RPMI8226 (cell line): ENCODE results near the gene MAST2.
"Not testable (repeated sequence)": the region's sequence is repeated elsewhere in the genome, so short reads cannot be mapped to it uniquely, and the experiment has no call there.

Source experiments
- DNase-seq: peaks from one replicate; pipeline ENCODE4 v3.0.0-alpha.2; 2015

Gene MAST2

DNA sequence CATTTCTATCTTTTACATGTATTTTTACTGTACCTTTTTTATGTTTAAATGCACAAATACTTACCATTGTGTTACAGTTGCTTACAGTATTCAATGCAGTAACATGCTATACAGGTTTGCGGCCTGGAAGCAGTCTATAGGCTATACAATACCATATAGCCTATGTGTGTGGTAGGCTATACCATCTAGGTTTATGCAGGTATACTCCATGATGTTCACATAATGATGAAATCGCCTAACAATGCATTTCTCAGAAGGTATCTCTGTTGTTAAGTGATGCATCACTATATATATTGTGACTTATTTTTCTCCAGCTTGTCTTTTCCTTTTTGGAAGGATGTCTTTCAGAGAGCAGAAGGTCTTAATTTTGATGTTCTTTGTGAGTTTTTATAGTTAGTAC, 103.5 kb downstream of the MAST2 start:
- no peak for DNase-seq

DNA sequence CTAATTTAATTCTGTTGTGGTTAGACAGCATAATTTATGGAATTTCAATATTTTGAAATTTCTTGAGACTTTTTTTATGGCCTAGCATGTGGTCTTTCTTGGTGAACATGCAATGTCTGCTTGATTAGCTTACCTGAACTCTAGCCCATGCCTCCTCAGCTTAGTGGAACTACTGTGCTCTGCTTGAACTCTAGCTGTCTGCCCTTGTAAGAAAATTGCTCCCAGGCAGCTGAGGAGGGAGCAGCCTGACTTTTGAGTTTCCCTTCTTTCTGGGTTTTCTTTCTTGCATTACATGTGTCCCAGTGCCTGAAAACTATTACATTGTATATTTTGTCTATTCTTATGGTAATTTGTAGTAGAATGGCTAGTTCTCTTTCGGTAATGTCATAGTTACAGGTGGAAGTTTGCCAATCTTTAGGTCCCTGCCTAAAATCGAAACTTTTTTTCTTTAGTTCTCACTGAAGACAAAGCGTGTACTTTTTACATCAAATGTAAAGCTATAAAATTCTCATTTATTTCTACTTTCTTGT, 105.3 kb downstream of the MAST2 start:
- peak; percentile 32 for DNase-seq

DNA sequence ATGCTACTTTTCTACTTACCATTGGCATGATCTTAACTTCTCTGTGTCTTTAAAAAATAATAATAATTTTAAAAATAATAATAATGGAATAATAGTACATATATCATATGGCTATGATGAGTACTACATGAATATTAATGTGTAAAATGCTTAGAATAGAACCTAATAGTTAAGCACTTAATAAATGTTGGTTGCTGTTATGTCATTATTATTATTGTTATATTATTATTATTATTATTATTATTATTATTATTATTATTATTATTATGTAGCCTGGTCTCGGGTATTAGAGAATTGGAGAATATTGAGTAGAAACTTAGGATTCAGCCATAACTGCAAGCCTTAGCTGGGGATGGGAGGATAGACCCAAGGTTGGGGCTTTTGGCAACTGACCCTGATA, 108.2 kb downstream of the MAST2 start:
- no peak for DNase-seq

DNA sequence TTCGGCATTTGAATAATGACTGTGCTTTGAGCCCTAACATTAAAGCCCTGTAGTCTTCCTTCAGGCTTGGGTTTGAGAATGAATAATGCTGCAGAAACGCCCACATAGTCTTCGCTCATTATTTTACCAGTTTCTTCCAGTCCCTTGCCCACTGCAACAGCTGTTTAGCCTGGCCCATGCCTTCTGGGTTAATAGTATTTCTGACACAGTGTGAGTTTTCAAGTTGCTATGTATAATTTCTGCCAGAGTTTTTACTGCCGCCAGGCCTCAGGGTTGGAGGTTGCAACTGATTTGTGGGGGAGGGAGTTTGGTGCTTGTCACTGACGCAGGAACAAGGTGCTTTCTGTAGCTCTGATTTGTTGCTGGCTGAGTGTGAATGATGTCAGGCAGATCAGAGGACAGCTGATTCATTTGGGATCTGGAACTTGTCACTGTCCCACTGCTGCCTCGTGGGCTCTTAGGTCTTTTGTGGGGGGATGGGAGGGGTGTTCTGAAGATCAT, 109.8 kb downstream of the MAST2 start:
- DNase-seq, result no peak

DNA sequence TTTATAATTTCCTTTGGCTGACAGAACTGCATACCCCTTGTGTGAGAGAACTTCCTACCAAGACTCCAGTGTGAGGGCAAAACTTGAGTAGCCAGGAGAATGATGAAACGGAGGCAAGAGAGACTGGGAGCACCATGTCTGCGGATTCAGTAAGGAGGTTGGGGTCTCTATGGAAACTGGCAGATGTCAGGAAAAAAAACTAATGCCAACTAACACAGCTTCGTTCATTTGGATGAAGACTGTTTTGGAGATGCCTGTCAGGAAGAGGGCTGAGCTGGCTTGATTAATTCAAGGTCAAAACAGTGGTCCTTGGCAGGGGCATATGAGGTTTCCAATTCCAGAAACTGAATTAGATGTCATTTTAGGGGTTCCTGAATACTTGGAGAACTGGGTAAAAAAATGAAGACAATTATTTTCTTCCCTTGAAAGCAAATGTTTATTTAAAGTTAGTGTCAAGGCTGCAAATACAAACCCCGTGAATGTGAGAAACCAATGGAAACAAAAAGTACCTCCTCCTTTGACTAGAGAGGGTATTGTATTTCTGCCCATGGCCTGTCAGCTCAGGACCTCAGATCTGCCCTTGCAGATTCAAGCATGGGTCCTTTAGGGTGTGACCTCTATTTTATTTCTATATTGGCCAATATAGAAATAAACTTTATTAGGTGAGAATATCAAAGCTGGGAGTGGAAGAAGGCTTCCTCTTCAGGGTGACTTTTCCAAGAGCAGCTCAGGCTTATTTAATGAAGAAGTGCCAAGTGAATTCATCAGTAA, 110.5 kb downstream of the MAST2 start:
- DNase-seq, result no peak

DNA sequence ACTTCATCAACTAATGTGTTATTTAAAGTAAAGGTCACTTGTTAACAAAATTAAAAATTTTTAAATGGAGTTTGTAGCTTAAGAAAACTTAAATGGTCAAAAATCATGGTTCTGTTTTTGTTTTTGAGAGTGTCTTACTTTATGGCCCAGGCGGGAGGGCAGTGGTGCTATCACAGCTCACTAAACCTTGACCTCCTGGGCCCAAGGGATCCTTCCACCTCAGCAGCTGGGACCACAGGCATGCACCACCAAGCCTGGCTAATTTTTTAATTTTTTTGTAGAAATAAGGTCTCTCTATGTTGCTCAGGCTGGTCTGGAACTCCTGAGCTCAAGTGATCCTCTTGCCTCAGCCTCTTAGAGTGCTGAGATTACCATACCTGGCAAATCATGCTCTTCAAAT, 111.4 kb downstream of the MAST2 start:
- DNase-seq, result no peak

DNA sequence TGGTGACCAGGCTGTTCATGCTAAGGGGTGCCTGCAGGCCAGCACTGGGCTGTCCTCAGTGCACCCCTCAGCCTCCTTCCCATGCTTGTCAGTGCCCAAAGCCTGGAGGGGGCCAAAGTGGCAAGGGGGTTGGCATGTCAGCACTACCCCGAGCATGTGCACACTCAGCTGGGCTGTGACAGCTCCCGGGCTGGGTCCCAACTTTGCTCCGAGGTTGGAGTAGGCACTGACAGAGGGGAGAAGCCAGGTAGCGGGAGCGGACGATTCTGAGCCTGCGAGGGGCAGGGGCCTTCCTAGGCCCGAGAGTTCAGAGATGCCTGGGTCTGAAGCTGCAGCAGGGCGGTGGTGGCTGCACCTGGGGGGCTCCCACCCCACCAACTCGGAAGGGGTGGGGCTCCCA, 119.0 kb downstream of the MAST2 start:
- no peak for DNase-seq

DNA sequence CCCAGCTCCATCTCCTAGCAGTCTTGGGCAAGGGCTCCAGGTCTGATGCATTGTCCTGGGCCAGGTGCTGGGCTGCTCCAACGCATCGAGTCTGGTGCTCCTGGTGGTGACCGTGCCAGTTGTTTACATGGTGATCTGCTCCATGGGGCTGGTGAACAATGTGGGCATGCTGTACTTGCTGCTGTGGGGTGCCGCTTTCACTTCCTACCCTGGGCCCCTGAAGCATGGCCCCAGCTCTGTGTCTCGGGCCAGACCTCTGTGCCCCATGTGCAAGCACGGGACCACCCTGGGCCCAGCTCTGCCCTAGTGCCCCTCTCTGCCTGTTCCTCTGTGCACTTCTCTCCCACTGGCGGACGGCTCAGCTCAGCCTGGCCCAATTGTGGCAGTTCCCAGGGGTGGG, 119.4 kb downstream of the MAST2 start:
- DNase-seq, result no peak

DNA sequence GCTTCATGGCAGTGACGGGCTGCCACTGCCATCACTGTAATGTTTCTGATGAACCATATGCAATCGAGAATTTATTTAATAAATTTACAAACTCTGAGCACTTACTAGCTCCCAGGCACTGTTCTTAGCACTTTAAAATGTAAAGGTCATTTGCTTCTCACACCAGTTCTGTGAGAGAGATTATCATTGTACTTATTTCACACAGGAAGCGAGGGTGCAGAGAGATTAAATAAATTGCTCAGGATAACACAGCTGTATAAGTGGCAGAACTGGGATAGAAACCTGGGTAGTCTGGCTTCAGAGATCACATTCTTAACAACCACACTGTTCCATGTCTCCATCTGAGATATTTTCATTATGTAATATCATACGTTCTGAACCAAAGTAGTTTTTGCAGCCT, 119.9 kb downstream of the MAST2 start:
- DNase-seq, result no peak

DNA sequence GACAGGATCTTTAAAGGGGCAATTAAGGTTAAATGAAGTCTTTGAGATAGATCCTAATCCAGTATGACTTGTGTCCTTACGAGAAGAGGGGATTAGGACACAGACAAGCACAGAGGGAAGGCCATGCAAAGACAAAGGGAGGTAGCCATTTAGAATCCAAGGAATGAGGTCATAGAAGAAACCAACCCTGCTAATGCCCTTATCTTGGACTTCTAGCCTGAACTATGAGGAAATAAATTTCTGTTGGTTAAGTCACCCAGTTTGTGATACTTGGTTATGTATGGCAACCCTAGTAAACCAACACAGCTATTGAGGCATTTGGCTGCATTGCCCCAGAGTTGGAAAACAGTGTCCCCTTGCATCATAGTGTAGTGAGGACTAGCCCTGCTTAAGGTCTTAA, 121.3 kb downstream of the MAST2 start:
- DNase-seq, result no peak

DNA sequence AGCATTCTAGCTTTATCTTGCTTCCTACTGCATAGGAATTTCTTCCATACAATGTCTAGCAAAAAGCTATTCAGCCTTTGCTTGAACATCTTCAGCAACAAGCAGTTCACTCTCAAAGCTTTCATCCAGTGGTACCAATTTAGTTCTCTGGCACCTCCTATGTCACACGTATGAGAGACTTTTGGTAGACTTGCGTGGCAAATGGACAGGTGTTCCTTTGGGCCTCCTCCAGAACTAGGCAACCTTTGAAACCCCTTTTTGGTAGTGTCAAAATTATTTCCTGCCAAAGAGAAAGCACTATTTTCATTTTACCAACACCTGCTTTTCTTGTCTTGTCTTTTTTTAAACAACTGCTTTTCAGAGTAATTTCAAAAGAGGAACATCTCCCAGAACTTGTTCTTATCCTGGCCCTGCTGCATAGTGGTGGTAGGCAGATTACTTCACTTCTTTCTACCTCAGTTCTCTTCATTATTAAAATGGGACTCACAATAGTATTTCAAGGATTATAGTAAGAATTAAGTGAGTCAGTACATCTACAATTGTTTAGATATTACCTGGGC, 122.4 kb downstream of the MAST2 start:
- DNase-seq, result peak; percentile 23

DNA sequence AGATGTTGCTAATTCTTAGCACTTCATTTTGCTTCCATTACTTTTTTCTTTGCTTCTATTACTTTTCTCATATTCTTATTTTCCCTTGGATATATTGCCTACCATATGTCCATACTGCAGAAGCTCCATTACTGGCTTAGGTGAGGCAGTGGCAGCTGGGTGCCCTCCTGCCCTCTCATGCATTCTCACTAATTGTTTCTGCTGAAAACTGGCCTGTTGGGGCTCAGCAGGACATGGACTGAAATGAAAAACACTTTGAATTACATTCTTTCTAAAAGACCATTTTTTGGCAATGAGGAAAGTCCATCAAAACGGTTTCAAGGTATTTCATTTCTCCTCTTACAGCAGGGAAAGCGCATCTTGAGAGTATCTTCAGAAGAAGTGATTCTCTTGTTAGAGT, 122.9 kb downstream of the MAST2 start:
- no peak for DNase-seq

DNA sequence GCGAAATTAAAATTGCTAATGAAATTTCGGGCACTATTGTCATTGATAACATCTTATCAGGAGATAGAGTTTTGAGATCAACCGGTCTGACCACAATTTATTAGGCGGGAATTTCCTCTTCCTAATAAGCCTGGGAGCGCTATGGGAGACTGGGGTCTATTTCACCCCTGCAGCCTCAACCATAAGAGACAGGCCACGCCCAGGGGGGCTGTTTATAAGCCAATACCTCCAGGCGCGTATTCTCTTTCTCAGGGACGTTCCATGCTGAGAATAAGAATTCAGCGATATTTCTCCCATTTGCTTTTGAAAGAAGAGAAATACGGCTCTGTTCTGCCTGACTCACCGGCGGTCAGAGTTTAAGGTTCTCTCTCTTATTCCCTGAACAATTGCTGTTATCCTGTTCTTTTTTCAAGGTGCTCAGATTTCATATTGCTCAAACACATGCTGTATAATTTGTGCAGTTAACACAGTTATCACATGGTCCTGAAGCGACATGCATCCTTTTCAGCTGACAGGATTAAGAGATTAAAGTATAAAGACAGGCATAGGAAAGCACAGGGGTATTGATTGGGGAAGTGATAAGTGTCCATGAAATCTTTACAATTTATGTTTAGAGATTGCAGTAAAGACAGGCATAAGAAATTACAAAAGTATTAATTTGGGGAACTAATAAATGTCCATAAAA, 124.0 kb downstream of the MAST2 start:
- DNase-seq, result not testable (repeated sequence)

DNA sequence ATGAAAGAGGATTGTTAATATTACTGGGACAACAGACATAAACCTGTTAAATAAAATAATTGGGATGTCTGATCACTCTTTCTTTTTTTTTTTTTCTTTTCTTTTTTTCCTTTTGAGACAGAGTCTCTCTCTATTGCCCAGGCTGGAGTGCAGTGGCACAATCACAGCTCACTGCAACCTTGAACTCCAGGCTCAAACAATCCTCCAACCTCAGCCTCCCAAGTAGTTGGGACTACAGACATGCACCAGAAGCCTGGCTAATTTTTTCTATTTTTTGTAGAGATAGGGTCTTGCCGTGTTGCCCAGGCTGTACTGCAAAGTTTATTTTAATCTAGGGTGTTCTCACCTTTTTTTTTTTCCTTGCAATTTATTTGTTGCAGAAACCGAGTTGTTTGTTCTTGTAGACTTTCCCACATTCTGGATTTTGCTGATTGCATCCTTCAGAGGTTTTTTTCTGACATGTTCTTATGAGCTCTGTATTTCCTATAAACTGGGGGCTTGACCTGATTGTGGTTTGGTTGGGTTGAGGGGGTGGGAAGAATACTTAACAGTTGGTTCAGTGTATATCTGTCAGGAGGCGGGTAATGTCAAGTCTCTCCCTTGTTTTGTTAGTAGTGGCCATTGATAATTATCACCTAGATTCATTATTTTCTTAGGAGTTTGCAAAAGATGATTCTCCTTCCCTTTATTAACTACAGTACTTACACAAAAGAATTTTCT, 125.2 kb downstream of the MAST2 start:
- DNase-seq, result no peak

DNA sequence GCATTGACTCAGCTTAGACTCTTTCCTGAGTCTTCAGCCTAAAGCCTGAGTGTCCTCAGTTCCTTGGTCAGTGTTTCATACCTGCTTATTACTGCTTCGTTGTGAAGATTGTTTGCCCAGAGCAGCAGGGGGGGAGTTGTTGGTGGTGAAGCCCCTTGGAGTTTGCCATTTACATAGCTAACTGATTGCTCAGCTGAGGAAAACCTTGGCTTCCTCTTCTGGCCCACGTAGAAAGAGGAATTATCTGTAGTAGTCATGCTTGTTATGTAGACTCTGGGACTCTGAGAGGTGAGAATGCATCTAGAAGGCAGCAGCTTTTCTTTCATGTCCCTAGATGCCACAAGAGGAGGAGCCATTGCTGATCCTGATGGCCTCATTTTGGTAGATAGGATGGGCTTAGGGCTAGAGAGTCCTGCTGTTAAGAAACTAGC, 125.9 kb downstream of the MAST2 start:
- no peak for DNase-seq

DNA sequence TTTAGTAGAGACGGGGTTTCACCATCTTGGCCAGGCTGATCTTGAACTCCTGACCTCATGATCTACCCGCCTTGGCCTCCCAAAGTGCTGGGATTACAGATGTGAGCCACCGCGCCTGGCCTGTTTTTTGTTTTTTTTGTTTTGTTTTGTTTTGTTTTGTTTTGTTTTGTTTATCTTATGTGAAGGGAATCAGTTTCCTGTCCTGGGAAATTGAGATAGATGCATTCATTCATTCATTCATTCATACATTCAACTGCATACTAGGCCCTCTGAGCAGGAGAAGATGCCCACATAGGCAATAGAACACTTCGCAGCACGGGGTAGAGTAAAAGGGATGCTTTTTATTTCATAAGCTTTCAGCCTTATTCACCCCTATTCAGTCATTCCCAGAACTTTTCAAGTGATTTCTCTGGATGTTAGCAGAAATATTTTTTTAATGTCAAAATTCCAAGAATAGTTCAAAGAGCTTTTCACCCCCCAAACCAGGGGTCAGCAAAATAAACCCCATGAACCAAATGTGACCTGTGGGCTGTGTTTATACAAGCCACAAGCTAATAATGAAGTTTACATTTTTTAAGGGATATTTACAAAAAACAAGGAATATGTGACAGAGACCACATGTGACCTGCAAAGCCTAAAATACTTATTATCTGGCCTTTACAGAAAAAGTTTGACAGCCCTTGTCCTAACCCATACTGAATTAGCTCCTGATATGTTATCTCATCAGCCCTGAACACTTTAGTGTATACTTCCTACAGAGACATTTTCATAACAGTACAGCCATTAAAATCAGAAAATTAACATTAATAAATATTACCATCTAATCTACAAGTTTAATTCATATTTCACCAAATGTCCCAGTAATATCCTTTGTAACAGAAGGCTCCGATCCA, 127.1 kb downstream of the MAST2 start:
- DNase-seq, result no peak

DNA sequence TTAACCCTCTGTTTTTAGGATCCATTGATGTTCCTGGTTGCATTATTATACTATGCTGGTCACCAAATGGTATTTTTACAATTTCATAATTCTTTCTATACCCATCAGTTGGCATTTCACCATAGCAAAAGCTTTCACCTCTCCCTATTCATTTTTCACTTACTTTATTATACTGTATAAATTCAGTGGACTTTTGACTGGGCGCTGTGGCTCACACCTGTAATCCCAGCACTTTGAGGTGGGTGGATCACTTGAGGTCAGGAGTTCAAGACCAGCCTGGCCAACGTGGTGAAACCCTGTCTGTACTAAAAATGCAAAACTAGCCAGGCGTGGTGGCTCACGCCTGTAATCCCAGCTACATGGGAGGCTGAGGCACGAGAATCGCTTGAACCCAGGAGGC, 128.8 kb downstream of the MAST2 start:
- not testable (repeated sequence) for DNase-seq

DNA sequence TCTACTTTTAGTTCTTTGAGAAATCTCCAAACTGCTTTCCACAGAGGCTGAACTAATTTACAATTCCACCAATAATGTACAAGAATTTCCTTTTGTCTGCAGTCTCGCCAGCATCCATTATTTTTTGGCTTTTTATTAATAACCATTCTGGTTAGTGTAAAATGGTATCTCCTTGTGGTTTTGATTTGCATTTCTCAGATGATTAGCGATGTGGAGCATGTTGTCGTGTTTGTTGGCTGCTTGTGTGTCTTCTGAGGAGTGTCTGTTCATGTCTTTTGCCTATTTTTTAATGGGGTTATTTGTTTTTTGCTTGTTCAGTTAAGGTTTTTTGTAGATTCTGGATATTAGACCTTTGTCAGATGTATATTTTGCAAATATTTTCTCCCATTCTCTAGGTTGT, 131.5 kb downstream of the MAST2 start:
- no peak for DNase-seq

DNA sequence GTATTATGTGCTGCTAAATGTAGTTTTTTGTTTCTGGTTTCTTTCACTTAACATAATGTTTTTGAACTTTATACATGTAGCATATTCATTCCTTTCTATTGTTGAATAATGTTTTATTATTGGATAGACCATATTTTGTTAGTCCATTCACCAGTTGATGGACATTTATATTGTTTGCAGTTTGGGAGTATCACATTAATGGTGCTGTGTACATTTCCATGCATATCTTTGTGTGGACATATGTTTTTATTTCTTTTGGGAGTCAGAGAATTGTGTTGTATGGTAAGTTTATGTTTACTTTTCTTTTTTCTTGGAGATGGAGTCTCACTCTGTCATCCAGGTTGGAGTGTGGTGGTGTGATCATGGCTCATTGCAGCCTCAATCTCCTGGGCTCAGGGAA, 134.6 kb downstream of the MAST2 start:
- no peak for DNase-seq

DNA sequence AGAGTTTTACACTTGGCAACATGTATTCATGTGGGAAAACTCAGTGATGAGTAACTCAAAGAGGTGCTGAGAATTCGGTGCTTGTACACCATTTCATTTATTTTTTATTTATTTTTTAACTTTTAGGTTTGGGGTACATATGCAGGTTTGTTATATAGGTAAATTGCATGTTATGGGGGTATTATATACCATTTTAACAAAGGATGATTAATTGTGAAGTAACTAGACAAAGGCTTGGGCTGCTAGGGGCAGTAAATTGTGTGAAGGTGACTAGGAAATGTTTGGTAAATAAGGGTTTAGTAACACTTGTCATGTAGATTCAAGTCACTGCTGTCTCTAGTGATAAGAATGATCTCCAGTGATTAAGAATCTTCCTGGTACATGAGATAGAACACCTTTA, 139.0 kb downstream of the MAST2 start:
- no peak for DNase-seq

DNA sequence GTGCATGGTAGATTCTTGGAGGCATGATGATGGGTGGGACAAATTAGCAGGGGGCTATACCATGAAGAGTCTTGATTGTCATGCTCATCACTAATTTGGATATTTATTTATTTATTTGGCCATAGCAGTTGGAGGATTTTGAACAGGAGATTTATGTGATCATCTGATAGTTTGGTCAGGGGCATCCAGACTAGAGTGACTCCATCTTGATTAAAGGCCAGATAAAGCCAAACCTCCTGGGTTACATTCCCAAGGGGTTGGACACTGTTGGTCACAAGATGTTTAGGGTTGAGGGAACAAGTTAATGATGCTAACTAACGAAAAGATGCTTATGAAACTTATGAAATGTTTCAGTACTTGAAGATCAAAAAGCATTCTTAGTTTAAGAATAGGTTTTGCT, 139.8 kb downstream of the MAST2 start:
- no peak for DNase-seq

DNA sequence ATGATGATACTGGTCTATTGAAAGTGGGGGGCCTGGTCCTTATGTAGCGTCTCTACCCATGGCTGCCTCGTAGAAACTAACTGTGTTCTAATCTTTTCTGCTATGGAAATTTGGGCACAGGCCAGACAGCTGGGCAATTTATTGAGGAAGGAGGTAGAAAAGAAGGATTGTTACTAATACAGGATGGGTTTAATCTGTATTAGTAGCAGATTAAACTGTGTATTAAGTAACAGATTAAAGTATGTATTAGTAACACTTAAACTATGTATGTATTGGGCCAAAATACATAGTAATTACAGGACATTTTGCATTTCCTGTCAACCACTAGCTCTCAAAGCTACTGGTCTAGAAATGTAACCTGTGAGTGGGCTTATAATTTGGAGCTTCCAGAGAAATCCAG, 142.0 kb downstream of the MAST2 start:
- DNase-seq, result no peak
